GM15510 (cell line): ENCODE results near the gene CHRNA10.

Source experiments
- POLR2A ChIP-seq: IDR thresholded peaks from 3 replicates; pipeline ENCODE4 v1.6.1; 2011; ENCODE audit warnings: borderline replicate concordance; ENCODE audit not compliant: insufficient read length; ENCODE audit errors: extremely low read depth

CHRNA10 gene

GRCh38 chr11:3644817-3645235 lies 26.4 kb downstream of the CHRNA10 start, which contains the start of gene ART1:
Gene ART1 (plus strand): TSS chr11:3645128. CDS start chr11:3659214, 14,086 bp downstream.
- TF ChIP-seq POLR2A: no peak

GRCh38 chr11:3642071-3642951 lies 28.9 kb downstream of the CHRNA10 start:
- TF ChIP-seq POLR2A: no peak

GRCh38 chr11:3641701-3642070 lies 29.5 kb downstream of the CHRNA10 start, which contains the start of gene ART5:
Gene ART5 (minus strand): TSS chr11:3641992. CDS start chr11:3641862, 130 bp downstream.
- no peak for TF ChIP-seq POLR2A

- no peak for TF ChIP-seq POLR2A
Observed at GRCh38 chr11:3641191-3641590, 30.0 kb downstream of the CHRNA10 start.

- no peak for TF ChIP-seq POLR2A
Observed at GRCh38 chr11:3639841-3640240, 31.3 kb downstream of the CHRNA10 start.

GRCh38 chr11:3638513-3638912 lies 32.7 kb downstream of the CHRNA10 start:
- TF ChIP-seq POLR2A: no peak

GRCh38 chr11:3637201-3637600 lies 34.0 kb downstream of the CHRNA10 start:
- no peak for TF ChIP-seq POLR2A

GRCh38 chr11:3635641-3636375 lies 35.4 kb downstream of the CHRNA10 start:
- TF ChIP-seq POLR2A: no peak

GRCh38 chr11:3632070-3632660 lies 39.0 kb downstream of the CHRNA10 start:
- no peak for TF ChIP-seq POLR2A

GRCh38 chr11:3631331-3631730 lies 39.9 kb downstream of the CHRNA10 start:
- TF ChIP-seq POLR2A: no peak

- no peak for TF ChIP-seq POLR2A
Observed at GRCh38 chr11:3627291-3627690, 43.9 kb downstream of the CHRNA10 start.

- no peak for TF ChIP-seq POLR2A
Observed at GRCh38 chr11:3626250-3626960, 44.8 kb downstream of the CHRNA10 start.

GRCh38 chr11:3623767-3624458 lies 47.3 kb downstream of the CHRNA10 start:
- TF ChIP-seq POLR2A: no peak

GRCh38 chr11:3623121-3623520 lies 48.1 kb downstream of the CHRNA10 start:
- TF ChIP-seq POLR2A: no peak
